Dendritic cell treated with granulocyte-macrophage colony-stimulating factor and Interleukin-4, amounts not matched to agents 40 ng/mL and 50 ng/mL, for 4 days (primary cell): ENCODE data around the gene PLCB4.

ENCODE experiments used
- H3K27ac Mint-ChIP-seq: one replicate; pipeline ENCODE4 v1.8.0; 2022; ENCODE audit warnings: mild to moderate bottlenecking, mixed read lengths
- H3K27me3 Mint-ChIP-seq: one replicate; pipeline ENCODE4 v1.8.0; 2022; ENCODE audit warnings: mild to moderate bottlenecking, mixed read lengths
- H3K36me3 Mint-ChIP-seq: one replicate; pipeline ENCODE4 v1.8.0; 2022; ENCODE audit warnings: low read depth, mixed read lengths
- H3K4me1 Mint-ChIP-seq: one replicate; pipeline ENCODE4 v1.8.0; 2022; ENCODE audit warnings: low read depth, mixed read lengths
- H3K4me3 Mint-ChIP-seq: one replicate; pipeline ENCODE4 v1.8.0; 2022; ENCODE audit warnings: mild to moderate bottlenecking, moderate library complexity, mixed read lengths
- H3K9me3 Mint-ChIP-seq: one replicate; pipeline ENCODE4 v1.8.0; 2022; ENCODE audit warnings: mixed read lengths
- intact Hi-C: fragments of 100-400 bp; cut with micrococcal nuclease; formaldehyde crosslinking; loops from one replicate; pipeline ENCODE4 v1.15.0; 2022

The PLCB4 gene

DNA sequence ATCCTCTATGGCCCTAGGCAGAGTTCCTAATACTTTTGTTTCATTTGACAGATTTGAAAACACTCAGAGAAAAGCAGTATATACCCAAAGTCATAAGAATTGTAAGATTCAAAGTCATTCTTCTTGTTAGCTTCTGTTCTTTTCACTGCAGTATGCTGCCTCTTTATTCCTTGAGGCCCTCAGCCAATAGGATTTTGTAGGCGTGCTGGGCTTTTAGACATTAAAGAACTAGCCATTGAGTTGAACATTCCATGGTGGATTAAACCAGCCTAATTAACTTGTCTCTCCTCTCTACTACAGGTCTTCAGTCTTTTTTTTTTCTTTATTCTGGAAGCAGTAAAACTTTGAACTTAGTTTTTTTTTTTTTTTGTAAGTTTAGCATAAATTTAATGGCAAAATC, 186.3 kb downstream of the PLCB4 start:
- no peaks in the 10 kb centered on the region for H3K27me3 Mint-ChIP-seq
- H3K4me3 Mint-ChIP-seq, result no peak overlapping the region
- no peaks in the 10 kb centered on the region for H3K9me3 Mint-ChIP-seq
- no peak overlapping the region for H3K27ac Mint-ChIP-seq
- intact Hi-C loops, result no loop called here
- H3K4me1 Mint-ChIP-seq, result peaks cover 20% of the 10 kb centered on the region
- H3K36me3 Mint-ChIP-seq, result no peaks in the 10 kb centered on the region

DNA sequence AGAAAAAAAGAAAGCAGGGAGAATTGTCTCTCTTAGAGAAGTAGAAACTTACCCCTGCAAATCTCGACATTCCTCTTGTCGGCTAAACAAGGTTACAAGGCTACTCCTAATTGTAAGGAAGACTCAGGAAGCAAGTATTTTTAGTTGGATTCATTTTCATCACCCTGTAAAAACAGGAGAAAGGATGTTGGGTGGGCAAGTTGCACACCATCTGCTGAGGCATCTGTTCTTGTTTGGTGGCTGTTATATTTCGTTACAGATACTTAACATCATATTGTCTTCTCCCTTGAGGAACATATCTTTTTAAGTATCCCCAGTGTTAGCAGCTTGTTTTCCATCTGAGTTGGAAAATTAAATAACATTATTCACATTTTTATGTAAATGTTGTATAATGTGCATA, 187.5 kb downstream of the PLCB4 start:
- Mint-ChIP-seq H3K27me3 (no peaks in the 10 kb centered on the region), H3K27ac (no peak overlapping the region), H3K9me3 (no peaks in the 10 kb centered on the region), H3K4me3 (no peak overlapping the region), H3K36me3 (no peaks in the 10 kb centered on the region), H3K4me1 (peaks cover 20% of the 10 kb centered on the region)
- intact Hi-C loops, result no loop called here

DNA sequence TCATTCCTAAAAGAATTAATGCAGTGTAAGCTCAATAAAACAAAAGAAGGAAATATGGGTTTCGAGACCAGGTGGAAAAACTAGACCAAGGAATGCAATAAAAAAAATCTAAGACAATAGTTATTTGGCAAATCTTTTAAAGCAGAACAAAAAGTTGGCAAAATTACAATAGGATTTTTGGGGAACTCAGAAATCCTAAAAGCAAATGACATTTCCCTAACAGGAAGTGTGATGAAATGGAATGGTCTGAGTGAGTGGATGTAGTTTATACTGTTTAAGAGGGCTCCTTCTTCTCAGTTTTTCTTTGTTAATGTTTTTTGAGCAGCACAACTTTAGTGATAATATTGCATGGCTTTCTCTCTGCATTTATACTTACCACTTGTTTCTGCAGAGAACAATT, 190.0 kb downstream of the PLCB4 start:
- no peaks in the 10 kb centered on the region for H3K36me3 Mint-ChIP-seq

DNA sequence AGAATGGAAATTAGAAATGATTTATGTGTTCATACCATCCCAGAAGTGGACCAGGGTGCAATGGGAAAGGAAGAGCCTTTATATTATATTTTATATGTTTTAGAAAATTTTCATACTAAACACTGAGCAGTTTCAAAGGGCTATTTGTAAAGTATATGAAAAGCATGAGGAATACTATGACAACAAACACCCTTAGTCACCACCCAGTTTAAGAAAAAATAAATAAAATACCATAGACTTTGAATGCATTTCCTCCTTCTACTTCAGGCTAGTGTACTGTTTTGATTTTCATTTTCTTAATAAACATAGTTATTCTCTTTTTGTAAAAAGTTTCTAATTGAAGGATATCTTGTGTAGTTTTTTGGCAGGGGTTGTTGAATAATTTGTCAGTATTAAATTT, 191.1 kb downstream of the PLCB4 start:
- intact Hi-C loops, result no loop called here
- no peaks in the 10 kb centered on the region for H3K9me3 Mint-ChIP-seq
- H3K27ac Mint-ChIP-seq, result no peak overlapping the region
- H3K36me3 Mint-ChIP-seq, result no peaks in the 10 kb centered on the region
- H3K4me1 Mint-ChIP-seq, result peaks cover 24% of the 10 kb centered on the region
- no peak overlapping the region for H3K4me3 Mint-ChIP-seq
- no peaks in the 10 kb centered on the region for H3K27me3 Mint-ChIP-seq

More for the DNA sequence above, 190.0 kb downstream of the PLCB4 start:
- intact Hi-C loops, result no loop called here
- no peaks in the 10 kb centered on the region for H3K27me3 Mint-ChIP-seq
- H3K9me3 Mint-ChIP-seq, result no peaks in the 10 kb centered on the region
- H3K4me3 Mint-ChIP-seq, result no peak overlapping the region
- H3K27ac Mint-ChIP-seq, result peak overlapping the region; percentile 6
- H3K4me1 Mint-ChIP-seq, result peaks cover 24% of the 10 kb centered on the region

DNA sequence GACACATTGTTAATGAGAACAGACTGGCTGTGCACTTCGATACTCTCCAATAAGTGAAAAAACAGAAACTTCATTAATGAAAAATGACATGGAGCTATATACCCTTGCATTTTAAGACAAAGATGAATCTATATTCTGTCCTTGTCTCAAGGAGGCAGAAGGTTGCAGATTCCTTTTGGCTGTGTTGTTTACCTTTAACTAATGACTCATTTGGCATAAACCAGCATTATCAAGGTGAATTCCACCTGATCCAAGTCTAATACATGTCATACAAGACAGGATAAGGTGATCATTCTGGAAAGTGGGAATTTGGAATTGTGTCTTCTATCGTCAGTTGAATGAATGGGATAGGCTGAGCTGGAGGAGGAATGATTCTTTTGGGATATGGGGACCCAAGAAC, 192.9 kb downstream of the PLCB4 start:
- H3K27me3 Mint-ChIP-seq, result no peaks in the 10 kb centered on the region
- H3K4me1 Mint-ChIP-seq, result peaks cover 24% of the 10 kb centered on the region
- no peaks in the 10 kb centered on the region for H3K9me3 Mint-ChIP-seq
- intact Hi-C loops, result no loop called here
- H3K36me3 Mint-ChIP-seq, result no peaks in the 10 kb centered on the region
- H3K27ac Mint-ChIP-seq, result no peak overlapping the region
- no peak overlapping the region for H3K4me3 Mint-ChIP-seq

DNA sequence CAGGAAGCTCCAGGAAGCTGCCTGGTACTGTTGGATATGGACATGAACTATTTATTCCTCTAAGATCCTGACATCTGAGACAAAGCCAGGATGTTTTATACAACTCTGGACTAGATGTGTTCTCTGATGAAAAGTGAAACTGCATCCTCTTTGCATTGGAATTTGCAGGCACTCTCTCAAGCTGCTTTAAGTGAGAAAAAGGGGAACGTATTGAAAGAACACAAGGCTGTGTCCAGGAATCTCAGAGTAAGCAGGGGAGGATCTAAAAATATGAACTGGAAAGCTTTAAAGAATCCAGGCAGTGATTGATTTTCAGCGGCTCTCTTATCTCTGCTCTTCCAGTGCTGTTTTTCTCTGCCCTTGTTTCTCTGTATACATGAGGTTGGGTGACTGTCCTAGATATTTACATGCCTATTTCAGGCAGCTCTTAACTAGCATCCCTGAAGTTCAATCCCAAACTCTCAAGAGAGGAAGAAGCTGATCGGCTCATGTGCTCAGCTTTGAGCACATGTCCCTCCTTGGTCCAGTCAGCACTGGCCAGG, 193.8 kb downstream of the PLCB4 start:
- intact Hi-C loops, result no loop called here
- no peaks in the 10 kb centered on the region for H3K9me3 Mint-ChIP-seq
- no peak overlapping the region for H3K4me3 Mint-ChIP-seq
- no peaks in the 10 kb centered on the region for H3K27me3 Mint-ChIP-seq
- H3K36me3 Mint-ChIP-seq, result no peaks in the 10 kb centered on the region
- H3K27ac Mint-ChIP-seq, result peak overlapping the region; percentile 40
- H3K4me1 Mint-ChIP-seq, result peaks cover 24% of the 10 kb centered on the region

DNA sequence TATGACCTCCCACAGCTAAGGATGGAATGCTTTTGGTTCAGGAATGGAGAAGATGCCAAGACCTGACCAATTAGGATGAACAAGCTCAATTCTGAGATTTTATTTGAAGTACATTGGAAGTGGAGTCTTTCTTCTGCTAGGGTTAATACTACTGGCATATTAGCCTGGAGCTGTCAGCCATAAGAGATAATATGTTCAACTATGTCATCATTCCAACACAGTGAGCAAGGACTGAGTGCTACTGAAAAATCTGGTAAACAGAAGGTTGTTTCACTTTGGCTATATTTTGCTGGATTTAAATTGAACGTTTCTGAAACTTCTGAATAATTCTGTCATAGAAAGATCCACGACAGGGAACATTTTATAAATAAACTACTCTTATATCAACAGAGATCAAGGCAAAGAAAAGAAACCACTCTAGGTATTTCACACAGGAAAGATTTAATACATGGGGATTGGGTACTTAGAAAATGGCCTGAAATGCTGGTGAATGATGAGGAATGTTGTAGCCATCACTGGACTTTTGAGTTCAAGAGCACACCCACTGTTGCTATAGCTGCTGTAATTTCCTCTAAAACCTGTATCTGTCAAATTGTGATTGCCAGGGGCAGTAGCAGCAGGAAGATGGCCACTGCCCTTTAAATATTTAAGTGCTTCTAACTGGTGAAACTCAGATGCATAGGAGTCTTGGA, 200.5 kb downstream of the PLCB4 start:
- H3K4me1 Mint-ChIP-seq, result no peaks in the 10 kb centered on the region
- no peaks in the 10 kb centered on the region for H3K36me3 Mint-ChIP-seq

DNA sequence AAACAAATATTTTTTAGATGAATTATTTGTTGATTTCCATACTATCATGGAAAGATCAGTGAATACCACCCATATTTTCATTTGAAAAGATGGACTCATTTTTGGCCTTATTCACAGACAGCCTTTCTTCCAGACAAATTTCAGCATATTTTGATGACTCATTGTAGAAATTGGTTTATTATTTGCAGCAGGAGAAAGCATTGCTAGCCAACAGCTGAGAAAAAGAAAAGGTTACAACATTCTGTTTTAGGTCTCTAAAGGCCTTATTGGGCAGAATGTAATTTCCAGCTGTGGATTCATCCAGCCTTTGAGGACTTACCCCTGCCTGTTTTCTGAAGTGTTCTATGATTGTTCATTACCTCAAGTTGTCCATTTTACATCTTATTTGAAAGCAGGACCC, 201.9 kb downstream of the PLCB4 start:
- H3K36me3 Mint-ChIP-seq, result no peaks in the 10 kb centered on the region
- no peak overlapping the region for H3K4me3 Mint-ChIP-seq
- intact Hi-C loops, result no loop called here
- no peaks in the 10 kb centered on the region for H3K27me3 Mint-ChIP-seq
- no peaks in the 10 kb centered on the region for H3K4me1 Mint-ChIP-seq
- no peak overlapping the region for H3K27ac Mint-ChIP-seq
- H3K9me3 Mint-ChIP-seq, result peaks cover 9% of the 10 kb centered on the region

More for the DNA sequence above, 200.5 kb downstream of the PLCB4 start:
- intact Hi-C loops, result no loop called here
- Mint-ChIP-seq H3K27me3 (no peaks in the 10 kb centered on the region), H3K4me3 (no peak overlapping the region), H3K9me3 (no peaks in the 10 kb centered on the region), H3K27ac (no peak overlapping the region)

DNA sequence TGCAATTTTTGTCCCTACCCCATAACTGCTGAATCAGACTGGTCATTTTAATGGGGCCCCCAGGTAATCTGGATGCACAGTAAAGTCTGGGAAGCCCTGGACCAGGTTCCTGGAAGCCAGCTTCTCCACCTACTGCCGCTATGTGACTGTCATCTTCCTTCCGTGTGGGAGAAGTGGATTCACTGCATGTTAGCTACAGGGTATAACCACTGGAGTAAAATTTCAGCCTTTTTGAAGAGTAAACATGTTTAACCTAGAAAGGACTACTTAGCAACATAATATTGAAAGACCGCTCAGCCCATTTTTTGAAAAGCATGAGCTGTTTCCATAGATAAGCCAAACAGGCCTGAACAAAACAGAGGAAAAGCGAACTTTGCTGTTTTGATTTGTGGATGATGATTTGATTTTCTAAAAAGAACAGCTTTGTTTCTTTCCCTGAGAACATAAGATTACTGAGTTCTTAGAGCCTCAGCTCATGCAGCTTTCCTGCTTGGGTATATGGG, 208.1 kb downstream of the PLCB4 start:
- Mint-ChIP-seq H3K27me3 (peaks cover 7% of the 10 kb centered on the region), H3K36me3 (no peaks in the 10 kb centered on the region), H3K4me1 (peaks cover 6% of the 10 kb centered on the region), H3K9me3 (peaks cover 13% of the 10 kb centered on the region), H3K27ac (no peak overlapping the region), H3K4me3 (no peak overlapping the region)
- intact Hi-C loops, result no loop called here

DNA sequence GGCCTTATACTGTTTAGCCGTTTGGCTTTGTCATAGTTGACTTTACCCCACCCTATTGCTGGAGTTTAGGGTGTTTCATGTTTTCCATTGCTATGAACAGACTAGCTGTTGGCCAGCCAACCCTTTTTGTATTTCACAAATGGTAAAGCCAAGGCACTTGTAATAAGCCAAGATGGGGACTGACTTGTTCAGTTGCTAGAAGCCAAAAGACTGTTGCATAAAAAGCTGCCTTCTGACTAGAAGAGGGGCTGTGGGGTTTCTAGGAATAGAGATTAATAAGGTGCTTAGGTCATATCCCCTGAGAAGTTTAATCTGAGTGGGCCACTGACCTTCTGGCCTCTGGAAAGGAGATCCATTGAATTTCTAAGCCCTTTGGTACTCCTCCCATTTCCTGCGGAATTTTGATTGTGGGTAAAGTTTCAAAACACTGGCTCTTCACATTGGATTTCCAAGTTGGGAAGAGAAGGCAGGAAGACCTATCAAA, 211.1 kb downstream of the PLCB4 start:
- Mint-ChIP-seq H3K27ac (no peak overlapping the region), H3K9me3 (peaks cover 12% of the 10 kb centered on the region), H3K4me3 (no peak overlapping the region), H3K27me3 (peaks cover 7% of the 10 kb centered on the region), H3K4me1 (peaks cover 6% of the 10 kb centered on the region), H3K36me3 (no peaks in the 10 kb centered on the region)
- intact Hi-C loops, result no loop called here

DNA sequence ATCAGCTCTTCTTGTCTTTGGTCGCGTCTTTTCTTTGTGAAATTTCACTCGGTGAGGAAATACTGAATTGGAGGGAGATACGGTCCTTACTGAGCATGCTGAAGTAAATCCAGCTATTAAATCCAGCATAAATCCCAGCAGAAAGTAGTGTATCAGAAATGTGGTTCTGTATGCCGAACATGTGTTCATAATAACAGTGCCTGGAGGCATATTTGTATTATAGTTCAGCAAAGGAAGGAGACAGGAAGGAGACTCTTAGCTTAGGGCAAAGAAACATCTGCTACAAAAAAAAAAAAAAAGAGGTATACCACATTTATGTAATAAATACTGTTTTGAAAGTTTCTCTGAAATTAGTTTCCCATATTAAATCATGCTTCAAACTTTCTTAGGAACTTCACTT, 211.8 kb downstream of the PLCB4 start:
- no peak overlapping the region for H3K4me3 Mint-ChIP-seq
- intact Hi-C loops, result no loop called here
- peaks cover 5% of the 10 kb centered on the region for H3K9me3 Mint-ChIP-seq
- no peak overlapping the region for H3K27ac Mint-ChIP-seq
- H3K4me1 Mint-ChIP-seq, result peaks cover 6% of the 10 kb centered on the region
- peaks cover 7% of the 10 kb centered on the region for H3K27me3 Mint-ChIP-seq
- no peaks in the 10 kb centered on the region for H3K36me3 Mint-ChIP-seq

DNA sequence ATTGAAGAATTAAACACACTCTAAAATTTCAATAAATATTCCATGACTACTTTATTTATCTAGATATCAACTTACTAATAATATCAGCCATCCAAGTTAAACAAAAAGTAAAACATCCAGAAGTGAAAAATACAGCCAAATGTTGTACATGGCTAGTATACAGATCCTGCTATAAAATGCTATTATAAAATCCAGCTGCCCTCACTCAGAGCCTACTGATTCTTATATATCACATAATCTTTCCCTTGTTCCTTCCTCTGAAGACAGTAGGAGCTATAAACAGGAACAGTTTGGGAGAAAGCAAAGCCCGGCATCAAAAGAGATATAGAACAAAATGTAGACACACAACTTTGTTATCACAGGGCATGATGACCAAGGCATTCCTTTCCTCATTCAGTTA, 212.9 kb downstream of the PLCB4 start:
- Mint-ChIP-seq H3K4me1 (peaks cover 6% of the 10 kb centered on the region), H3K4me3 (no peak overlapping the region), H3K36me3 (no peaks in the 10 kb centered on the region), H3K27me3 (peaks cover 7% of the 10 kb centered on the region), H3K9me3 (no peaks in the 10 kb centered on the region), H3K27ac (no peak overlapping the region)
- intact Hi-C loops, result no loop called here

DNA sequence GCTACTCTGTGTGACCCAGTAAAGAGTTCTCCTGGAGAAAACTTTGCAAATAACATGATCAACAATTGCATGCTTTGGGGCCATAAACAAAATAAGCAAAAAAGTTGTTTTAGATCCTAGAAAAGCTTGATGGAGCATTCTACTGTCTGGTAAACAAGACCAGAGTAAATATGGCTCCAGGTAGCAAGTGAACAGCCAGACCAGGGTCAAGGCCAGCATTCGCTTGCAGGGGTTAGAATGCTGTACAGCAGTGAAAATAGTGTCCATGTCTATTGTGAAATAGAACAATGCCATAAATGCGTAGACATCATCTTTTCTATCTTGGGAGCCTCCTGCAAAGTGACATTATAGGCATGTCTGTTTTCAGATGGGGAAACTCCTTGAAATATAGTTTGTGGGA, 216.7 kb downstream of the PLCB4 start:
- intact Hi-C loops, result no loop called here
- peaks cover 1% of the 10 kb centered on the region for H3K4me1 Mint-ChIP-seq
- H3K9me3 Mint-ChIP-seq, result no peaks in the 10 kb centered on the region
- H3K27ac Mint-ChIP-seq, result no peak overlapping the region
- H3K27me3 Mint-ChIP-seq, result peaks cover 1% of the 10 kb centered on the region
- H3K36me3 Mint-ChIP-seq, result no peaks in the 10 kb centered on the region
- no peak overlapping the region for H3K4me3 Mint-ChIP-seq

DNA sequence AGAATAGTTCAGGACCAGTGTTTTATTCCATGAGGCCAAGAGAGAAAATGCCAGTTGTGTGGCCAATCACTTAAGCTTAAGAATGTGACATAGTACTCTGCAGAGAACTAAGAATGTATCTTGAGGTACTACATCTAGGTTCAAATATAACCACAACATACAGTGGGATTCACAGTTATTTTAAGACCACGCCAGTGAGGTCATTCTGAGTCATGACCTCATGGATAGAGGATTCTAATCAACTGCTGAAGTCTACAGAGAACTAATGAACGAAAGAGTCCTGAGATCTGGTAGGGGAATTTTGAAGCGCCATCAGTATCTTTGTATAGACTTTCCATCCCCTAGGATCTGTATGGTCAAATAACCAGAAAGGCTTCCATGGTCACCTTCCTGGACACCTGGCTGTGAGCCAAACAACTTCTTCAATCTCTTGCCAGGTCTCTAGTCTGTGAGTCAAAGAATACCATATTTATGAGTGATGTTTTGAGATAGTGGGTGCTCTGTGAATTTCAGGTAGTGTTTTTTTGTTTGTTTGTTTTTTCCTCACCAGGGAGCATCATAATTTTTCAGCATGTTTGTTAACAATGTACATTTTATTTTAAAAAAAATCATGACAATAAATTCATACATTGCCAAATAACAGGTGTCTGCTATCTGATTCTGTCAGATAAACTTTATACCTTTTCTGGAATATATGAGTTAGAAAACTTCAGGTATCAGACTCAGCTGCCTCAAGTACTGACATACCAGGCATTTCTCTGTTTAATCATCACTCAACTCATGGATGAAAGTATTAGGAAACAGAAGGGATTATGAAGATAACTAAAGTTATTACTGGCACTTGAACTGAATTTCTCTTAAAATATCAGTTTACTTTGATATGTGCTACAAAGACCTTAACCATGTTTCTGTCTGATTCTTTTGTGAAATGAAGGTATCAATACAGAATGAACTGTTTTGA, 217.9 kb downstream of the PLCB4 start:
- Mint-ChIP-seq H3K4me1 (no peaks in the 10 kb centered on the region), H3K27ac (no peak overlapping the region), H3K4me3 (no peak overlapping the region), H3K36me3 (no peaks in the 10 kb centered on the region), H3K9me3 (no peaks in the 10 kb centered on the region), H3K27me3 (no peaks in the 10 kb centered on the region)
- intact Hi-C loops, result no loop called here
